ENCODE measurements around the gene HCN2.
A peak's percentile ranks its signal among the peaks of the same experiment; 100 is the strongest.

The HCN2 gene

GRCh38 chr19:571566-571974 lies 18.1 kb upstream of the HCN2 start:
- peak; percentile 60 for DNase-seq (ENCODE audit: low read depth, low spot score)

- DNase-seq (ENCODE audit: low read depth, low spot score) = peak; percentile 100
Measured at GRCh38 chr19:572140-572742, 17.4 kb upstream of the HCN2 start, which contains the start of gene BSG. BSG (plus strand) TSS chr19:572596; CDS start chr19:572635, 39 bp downstream.

GRCh38 chr19:572743-573518 lies 16.8 kb upstream of the HCN2 start:
- DNase-seq (ENCODE audit: low read depth, low spot score) = peak; percentile 60

GRCh38 chr19:573519-573825 lies 16.2 kb upstream of the HCN2 start:
- DNase-seq (ENCODE audit: low read depth, low spot score) = no peak

- DNase-seq (ENCODE audit: low read depth, low spot score) = peak; percentile 68
Measured at GRCh38 chr19:574658-575526, 14.8 kb upstream of the HCN2 start.

- DNase-seq (ENCODE audit: low read depth, low spot score) = no peak
Measured at GRCh38 chr19:575527-576506, 13.9 kb upstream of the HCN2 start.

- DNase-seq (ENCODE audit: low read depth, low spot score) = no peak
Measured at GRCh38 chr19:576768-577438, 12.8 kb upstream of the HCN2 start.

- no peak for DNase-seq (ENCODE audit: low read depth, low spot score)
Measured at GRCh38 chr19:577439-578392, 12.0 kb upstream of the HCN2 start.

- no peak for DNase-seq (ENCODE audit: low read depth, low spot score)
Measured at GRCh38 chr19:579111-579841, 10.4 kb upstream of the HCN2 start.

- DNase-seq (ENCODE audit: low read depth, low spot score) = no peak
Measured at GRCh38 chr19:579842-580155, 9.9 kb upstream of the HCN2 start.

- DNase-seq (ENCODE audit: low read depth, low spot score) = no peak
Measured at GRCh38 chr19:580274-580835, 9.3 kb upstream of the HCN2 start.

- no peak for DNase-seq (ENCODE audit: low read depth, low spot score)
Measured at GRCh38 chr19:581399-582111, 8.1 kb upstream of the HCN2 start.

GRCh38 chr19:582497-583197 lies 7.0 kb upstream of the HCN2 start:
- DNase-seq (ENCODE audit: low read depth, low spot score) = no peak

GRCh38 chr19:583198-583967 lies 6.3 kb upstream of the HCN2 start:
- no peak for DNase-seq (ENCODE audit: low read depth, low spot score)

GRCh38 chr19:583968-584239 lies 5.8 kb upstream of the HCN2 start:
- no peak for DNase-seq (ENCODE audit: low read depth, low spot score)

- peak; percentile 82 for DNase-seq (ENCODE audit: low read depth, low spot score)
Measured at GRCh38 chr19:584240-585001, 5.3 kb upstream of the HCN2 start.

All from ELF-1 (cell line).